ELR (cell line): Measurements from ENCODE around the gene PPM1D.

ENCODE experiments used
- DNase-seq: peaks from one replicate; pipeline ENCODE4 v3.0.0-alpha.2; 2015; ENCODE audit warnings: low read depth

The PPM1D gene

DNA sequence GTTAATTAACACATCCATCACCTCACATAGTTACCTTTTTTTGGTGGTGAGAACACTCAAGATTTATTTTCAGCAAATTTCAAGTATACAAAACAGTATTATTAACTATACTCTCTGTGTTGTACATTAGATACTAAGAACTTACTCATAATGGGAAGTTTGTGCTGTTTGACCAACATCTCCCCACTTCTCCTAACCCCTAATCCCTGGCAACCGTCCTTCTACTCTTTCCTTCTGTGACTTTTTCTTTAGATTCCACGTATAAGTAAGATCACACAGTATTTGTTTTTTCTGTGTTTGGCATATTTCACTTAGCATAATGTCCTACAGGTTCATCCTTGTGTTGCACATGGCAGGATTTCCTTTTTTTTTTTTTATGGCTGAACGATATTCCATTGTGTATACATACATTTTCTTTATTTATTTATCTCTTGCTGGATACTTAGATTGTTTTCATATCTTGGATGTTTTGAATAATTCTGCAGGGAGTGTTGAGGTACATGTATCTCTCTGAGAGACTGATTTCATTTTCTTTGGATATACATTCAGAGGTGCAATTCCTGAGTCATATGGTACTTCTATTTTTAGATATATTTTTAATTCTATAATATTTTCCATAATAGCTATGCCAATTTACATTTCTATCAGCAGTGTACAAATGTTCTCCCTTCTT, 19.0 kb downstream of the PPM1D start:
- DNase-seq, result no peak

DNA sequence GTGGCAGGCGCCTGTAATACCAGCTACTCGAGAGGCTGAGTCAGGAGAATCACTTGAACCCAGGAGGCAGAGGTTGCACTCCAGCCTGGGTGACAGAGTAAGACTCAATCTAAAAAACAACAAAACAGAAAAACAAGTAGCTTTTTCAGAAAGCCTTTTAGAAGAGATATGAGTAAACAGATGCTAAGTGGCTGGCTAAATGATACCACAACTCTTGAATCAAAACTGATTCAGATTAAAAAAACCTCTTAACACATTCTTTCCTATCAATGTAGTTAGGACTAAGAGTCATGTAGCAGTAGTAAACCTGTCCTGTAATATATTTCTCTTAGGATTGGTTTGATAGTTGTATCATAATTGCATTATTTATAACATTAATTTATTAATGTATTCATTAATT, 23.0 kb downstream of the PPM1D start:
- no peak for DNase-seq

DNA sequence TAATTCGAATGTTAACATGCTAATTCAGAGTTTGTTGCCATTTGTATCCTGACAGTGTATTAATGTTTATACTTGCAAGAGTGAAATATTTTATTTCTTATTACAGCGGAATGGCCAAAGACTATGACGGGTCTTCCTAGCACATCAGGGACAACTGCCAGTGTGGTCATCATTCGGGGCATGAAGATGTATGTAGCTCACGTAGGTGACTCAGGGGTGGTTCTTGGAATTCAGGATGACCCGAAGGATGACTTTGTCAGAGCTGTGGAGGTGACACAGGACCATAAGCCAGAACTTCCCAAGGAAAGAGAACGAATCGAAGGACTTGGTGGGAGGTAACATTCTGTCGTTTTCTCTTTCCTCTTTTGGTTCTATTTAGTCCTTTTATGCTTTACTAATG, 23.4 kb downstream of the PPM1D start:
- DNase-seq, result no peak

DNA sequence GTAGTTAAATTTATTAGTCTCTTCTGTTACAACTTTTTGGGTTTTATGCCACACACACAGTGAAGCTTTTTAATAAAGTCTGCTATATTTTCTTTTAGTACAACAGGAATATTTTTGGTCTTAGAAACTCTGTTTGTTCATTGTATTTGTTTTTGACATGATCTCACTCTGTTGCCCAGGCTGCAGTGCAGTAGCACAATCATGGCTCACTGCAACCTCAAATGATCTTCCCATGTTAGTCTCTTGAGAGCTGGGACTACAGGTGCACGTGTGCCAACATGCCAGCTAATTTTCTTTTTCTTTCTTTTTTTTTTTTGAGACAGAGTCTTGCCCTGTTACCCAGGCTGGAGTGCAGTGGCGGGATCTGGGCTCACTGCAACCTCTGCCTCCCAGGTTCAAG, 27.1 kb downstream of the PPM1D start:
- no peak for DNase-seq

GRCh38 chr17:60628252-60628889, 28.4 kb downstream of the PPM1D start:
- no peak for DNase-seq

DNA sequence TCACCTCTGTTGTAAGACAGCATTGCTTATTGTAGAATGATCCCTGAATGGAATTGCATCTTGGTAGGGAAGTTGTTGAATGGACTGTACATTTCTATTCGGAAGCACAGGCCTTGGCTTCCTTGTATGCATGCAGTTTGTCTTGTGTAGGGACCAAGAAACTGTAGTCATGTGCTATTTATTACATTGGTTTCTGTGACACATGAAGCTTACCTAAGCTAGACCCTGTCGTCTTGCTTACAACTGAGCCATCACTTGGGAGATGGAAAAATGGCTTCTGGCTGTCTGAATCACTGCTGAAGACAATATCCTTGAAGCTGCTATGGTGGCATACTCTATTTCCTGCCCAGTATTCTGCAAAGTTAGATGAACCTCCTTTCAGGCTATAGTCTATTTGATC, 29.1 kb downstream of the PPM1D start:
- no peak for DNase-seq

- no peak for DNase-seq
Measured at GRCh38 chr17:60630352-60630751, 30.4 kb downstream of the PPM1D start.

GRCh38 chr17:60631119-60631518, 31.1 kb downstream of the PPM1D start:
- DNase-seq, result no peak

GRCh38 chr17:60637683-60638082, 37.7 kb downstream of the PPM1D start:
- no peak for DNase-seq

- no peak for DNase-seq
Measured at GRCh38 chr17:60639019-60639330, 39.0 kb downstream of the PPM1D start.

DNA sequence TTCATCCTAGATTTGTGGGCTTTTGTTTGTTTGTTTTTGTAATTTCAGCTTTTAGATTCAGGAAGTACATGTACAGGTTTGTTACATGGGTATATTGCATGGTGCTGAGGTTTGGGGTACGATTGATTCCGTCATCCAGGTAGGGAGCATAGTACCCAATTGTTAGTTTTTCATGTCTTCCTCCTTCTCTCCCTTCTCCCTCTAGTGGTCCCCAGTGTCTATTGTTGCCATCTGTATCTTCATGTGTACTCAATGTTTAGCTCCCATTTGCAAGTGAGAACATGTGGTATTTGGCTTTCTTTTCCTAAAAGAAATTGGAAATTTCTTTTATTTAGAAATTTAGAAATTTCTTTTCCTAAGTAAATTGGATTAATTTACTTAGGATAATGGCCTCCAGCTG, 40.5 kb downstream of the PPM1D start:
- DNase-seq, result peak; percentile 58

DNA sequence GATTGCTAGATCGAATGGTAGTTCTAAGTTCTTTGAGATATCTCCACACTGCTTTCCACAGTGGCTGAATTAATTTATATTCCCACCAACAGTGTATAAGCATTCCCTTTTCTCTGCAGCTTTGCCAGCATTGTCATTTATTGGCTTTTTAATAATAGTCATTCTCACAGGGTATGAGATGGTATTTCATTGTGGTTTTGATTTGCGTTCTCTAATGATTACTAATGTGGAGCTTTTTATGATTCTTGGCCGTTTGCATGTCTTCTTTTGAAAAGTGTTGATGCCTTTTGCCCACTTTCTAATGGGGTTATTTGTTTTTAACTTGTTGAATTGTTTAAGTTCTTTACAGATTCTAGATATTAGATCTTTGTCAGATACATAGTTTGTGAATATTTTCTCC, 41.1 kb downstream of the PPM1D start:
- DNase-seq, result peak; percentile 70

GRCh38 chr17:60641810-60642220, 41.8 kb downstream of the PPM1D start:
- DNase-seq, result peak; percentile 90

DNA sequence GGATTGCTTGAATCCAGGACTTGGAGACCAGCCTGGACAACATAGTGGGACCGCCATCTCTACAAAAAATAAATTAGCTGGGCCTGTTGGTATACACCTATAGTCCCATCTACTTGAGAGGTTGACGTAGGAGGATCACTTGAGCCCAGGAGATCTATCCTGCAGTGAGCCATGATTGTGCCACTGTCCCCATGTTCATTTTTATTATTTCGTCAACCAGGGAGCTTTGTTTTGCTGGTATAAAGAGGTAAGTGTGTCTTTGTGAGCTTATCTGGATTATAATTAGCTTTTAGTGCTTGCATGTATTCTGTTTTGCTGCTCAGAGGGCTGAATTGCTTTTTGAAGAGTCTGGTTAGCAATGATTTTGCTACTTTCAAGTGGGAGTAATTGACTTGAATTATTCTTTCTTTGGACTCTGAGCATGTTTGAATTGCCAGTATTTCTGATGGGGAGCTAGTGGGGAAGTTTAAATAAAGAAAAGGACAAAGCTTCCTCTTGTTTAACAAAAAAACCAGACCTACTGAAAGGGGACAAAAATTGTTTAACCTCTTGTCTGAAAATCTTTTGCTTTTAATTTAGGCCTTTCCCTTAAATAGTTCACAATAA, 46.0 kb downstream of the PPM1D start:
- DNase-seq, result no peak

DNA sequence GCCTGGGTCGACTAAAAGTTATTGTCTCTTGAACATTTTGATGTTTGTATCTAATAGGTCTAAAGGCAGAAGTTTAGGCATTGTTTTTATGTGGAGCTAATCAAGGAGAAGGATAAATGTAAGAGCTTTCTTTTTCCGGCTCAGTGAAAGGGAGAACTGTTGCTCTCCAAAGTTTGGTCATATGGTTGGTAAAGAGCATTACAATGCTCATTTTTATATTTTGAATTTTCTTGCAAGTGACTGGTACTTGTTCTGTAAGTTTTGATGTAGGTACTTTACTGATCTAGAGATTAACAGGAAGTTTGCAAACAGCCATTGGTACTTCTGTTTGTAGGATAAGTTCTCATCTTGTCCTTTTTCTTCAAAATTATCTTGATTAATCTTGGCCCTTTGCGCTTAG, 46.7 kb downstream of the PPM1D start:
- DNase-seq, result no peak

- DNase-seq, result no peak
Measured at GRCh38 chr17:60647705-60648104, 47.7 kb downstream of the PPM1D start.

DNA sequence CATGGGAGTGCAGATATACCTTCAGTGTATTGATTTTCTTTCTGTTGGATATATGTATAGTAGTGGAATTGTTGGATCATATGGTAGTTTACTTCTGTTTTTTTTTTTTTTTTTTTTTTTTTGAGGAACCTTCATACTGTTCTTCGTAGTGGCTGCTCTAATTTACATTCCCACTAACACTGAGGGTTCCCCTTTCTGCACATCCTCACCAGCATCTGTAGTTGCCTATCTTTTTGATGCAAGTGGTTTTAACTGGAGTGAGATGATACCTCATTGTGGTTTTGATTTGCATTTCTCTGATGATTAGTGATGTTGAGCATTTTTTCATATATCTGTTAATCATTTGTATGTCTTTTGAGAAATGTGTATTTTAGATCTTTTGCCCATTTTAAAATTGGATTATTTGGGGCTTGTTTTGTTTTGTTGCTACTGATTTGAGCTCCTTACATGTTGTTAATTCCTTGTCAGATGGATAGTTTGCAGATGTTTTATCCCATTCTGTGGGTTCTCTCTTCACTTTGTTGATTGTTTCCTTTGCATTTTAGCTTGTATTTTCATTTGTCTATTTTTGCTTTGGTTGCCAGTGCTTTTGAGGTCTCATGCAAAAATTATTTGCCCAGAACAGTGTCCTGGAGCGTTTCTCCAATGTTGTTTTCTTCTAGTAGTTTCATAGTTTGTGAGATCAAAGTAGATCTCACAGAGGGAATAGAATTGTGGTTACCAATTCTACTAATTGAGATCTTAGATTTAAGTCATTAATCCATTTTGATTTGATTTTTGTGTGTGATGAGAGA, 52.7 kb downstream of the PPM1D start:
- no peak for DNase-seq

DNA sequence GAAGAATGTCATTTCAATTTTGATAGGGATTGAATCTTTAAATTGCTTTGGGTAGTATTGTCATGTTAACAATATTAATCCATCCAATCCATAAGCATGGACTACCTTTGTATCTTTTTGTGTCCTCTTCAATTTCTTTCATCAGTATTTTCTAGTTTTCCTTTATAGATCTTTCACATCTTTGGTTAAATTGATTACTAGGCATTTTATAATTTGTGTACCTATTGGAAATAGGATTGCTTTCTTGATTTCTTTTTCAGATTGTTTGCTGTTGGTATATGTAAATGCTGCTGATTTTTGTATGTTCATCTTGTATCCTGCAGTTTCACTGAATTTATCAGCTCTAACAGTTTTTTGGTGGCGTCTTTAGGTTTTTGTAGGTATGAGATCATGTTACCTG, 53.6 kb downstream of the PPM1D start:
- no peak for DNase-seq

- DNase-seq, result no peak
Measured at GRCh38 chr17:60656499-60656898, 56.5 kb downstream of the PPM1D start.

DNA sequence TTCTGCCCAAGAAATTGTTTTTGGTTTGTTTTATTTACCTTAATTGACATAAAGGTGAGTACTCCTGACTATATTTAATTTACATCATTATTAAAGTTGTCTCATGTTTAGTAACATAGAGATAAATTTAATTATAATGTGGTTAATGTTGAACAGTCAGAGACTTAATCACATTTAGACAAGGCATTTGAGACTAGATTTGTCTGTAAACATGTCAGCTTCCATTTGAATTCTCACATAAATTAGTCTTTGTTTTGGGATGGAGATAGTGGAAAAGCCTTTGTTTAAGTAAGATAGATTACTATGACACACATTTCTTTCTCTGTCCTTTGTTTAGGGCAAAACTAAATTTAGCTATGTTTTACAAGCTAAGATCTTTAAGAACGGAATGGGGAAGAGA, 59.2 kb downstream of the PPM1D start:
- DNase-seq, result no peak

GRCh38 chr17:60661489-60661888, 61.5 kb downstream of the PPM1D start:
- no peak for DNase-seq

- DNase-seq, result peak; percentile 28
Measured at GRCh38 chr17:60664022-60664421, 64.0 kb downstream of the PPM1D start.

GRCh38 chr17:60665602-60666001, 65.6 kb downstream of the PPM1D start:
- no peak for DNase-seq
